HepG2 (cell line): ENCODE data around the gene SHISA7.

Source experiments
- CTCF ChIP-seq: sonication (generic); formaldehyde crosslinking; IDR thresholded peaks from 2 replicates; pipeline ENCODE4 v1.5.0; 2020; ENCODE audit warnings: mild to moderate bottlenecking, missing genetic modification reagents, moderate library complexity
- FLYWCH1 ChIP-seq: sonication (generic); formaldehyde crosslinking; IDR thresholded peaks from 2 replicates; pipeline ENCODE4 v1.8.1; 2023; ENCODE audit warnings: mild to moderate bottlenecking, missing genetic modification reagents
- FOXJ3 ChIP-seq: sonication (generic); formaldehyde crosslinking; IDR thresholded peaks from 2 replicates; pipeline ENCODE4 v1.4.0; 2020; ENCODE audit warnings: missing genetic modification reagents, mild to moderate bottlenecking, borderline replicate concordance
- HNRNPK ChIP-seq: fragments of 200-400 bp; formaldehyde crosslinking; IDR thresholded peaks from 2 replicates; pipeline ENCODE4 v1.6.1; 2018; ENCODE audit warnings: low read length, low read depth, moderate library complexity, mild to moderate bottlenecking; ENCODE audit not compliant: poor library complexity, severe bottlenecking

GRCh38 chr19:55461259-55461973 is 18.3 kb upstream of the SHISA7 start, which contains the start of gene ISOC2:
- TF ChIP-seq CTCF (CRISPR knock-in tag) (no peak), FOXJ3 (CRISPR knock-in tag) (peak; percentile 52), FLYWCH1 (no peak), HNRNPK (no peak)
